Measurements from ENCODE around the gene MAP3K9. TPM values are rescaled to one million over a fixed set of nuclear protein-coding genes. Genes with fewer than 3 reads are reported as not detected.
"Not testable (repeated sequence)": the region's sequence is repeated elsewhere in the genome, so short reads cannot be mapped to it uniquely, and the experiment has no call there.

MAP3K9 gene
- total and polyA plus RNA-seq, 2 experiments from 2014 or later = 4.4 to 9.2 TPM

GRCh38 chr14:70856851-70857495 is 47.7 kb upstream of the MAP3K9 start:
- 85% methylated on average over 2 of the region's 2 CpGs for WGBS (ENCODE audit: low lambda C conversion rate, missing lambda C conversion rate)
- no peaks in the 10 kb centered on the region for H3K4me1 ChIP-seq (ENCODE audit: insufficient read depth)
- no peaks in the 10 kb centered on the region for H3K79me2 ChIP-seq
- H3K4me3 ChIP-seq = no peak overlapping the region
- no peaks in the 10 kb centered on the region for H3K9me3 ChIP-seq (ENCODE audit: low read depth)
- no peaks in the 10 kb centered on the region for H4K20me1 ChIP-seq (ENCODE audit: insufficient read depth, poor library complexity, severe bottlenecking)
- H3K4me2 ChIP-seq = no peak overlapping the region
- DNase-seq (ENCODE audit: low spot score) = no peak
- no peaks in the 10 kb centered on the region for H3K9me2 ChIP-seq (replicated peaks; ENCODE audit: insufficient read depth)
- H3K36me3 ChIP-seq (replicated peaks; ENCODE audit: insufficient read depth, low read depth) = no peaks in the 10 kb centered on the region
- H3K27ac ChIP-seq = no peak overlapping the region
- no peaks in the 10 kb centered on the region for H3K27me3 ChIP-seq
- H2AFZ ChIP-seq = no peak overlapping the region
- TF ChIP-seq EZH2 (IDR thresholded peaks at IDR 0.05; ENCODE audit: borderline replicate concordance) (no peak), EZH2phosphoT487 (IDR thresholded peaks at IDR 0.05; ENCODE audit: low read depth, severe bottlenecking, unreplicated experiment) (no peak), CTCF (IDR thresholded peaks at IDR 0.05; ENCODE audit: poor library complexity) (no peak)

GRCh38 chr14:70855486-70855885 is 46.2 kb upstream of the MAP3K9 start:
- no peaks in the 10 kb centered on the region for H3K9me2 ChIP-seq (replicated peaks; ENCODE audit: insufficient read depth)
- H3K27ac ChIP-seq = no peak overlapping the region
- H3K27me3 ChIP-seq = no peaks in the 10 kb centered on the region
- WGBS (ENCODE audit: low lambda C conversion rate, missing lambda C conversion rate) = 53% methylated on average over 5 of the region's 5 CpGs
- no peak overlapping the region for H3K4me3 ChIP-seq
- no peaks in the 10 kb centered on the region for H3K4me1 ChIP-seq (ENCODE audit: insufficient read depth)
- TF ChIP-seq EZH2 (IDR thresholded peaks at IDR 0.05; ENCODE audit: borderline replicate concordance) = no peak
- no peak for TF ChIP-seq EZH2phosphoT487 (IDR thresholded peaks at IDR 0.05; ENCODE audit: low read depth, severe bottlenecking, unreplicated experiment)
- TF ChIP-seq CTCF (IDR thresholded peaks at IDR 0.05; ENCODE audit: poor library complexity) = no peak
- DNase-seq (ENCODE audit: low spot score) = no peak
- H3K9me3 ChIP-seq (ENCODE audit: low read depth) = no peaks in the 10 kb centered on the region
- no peaks in the 10 kb centered on the region for H4K20me1 ChIP-seq (ENCODE audit: insufficient read depth, poor library complexity, severe bottlenecking)
- no peak overlapping the region for H2AFZ ChIP-seq
- H3K4me2 ChIP-seq = no peak overlapping the region
- H3K79me2 ChIP-seq = no peaks in the 10 kb centered on the region
- H3K36me3 ChIP-seq (replicated peaks; ENCODE audit: insufficient read depth, low read depth) = no peaks in the 10 kb centered on the region

GRCh38 chr14:70853658-70854057 is 44.3 kb upstream of the MAP3K9 start:
- not testable (repeated sequence) for DNase-seq (ENCODE audit: low spot score); H2AFZ ChIP-seq; H3K27me3 ChIP-seq; H3K79me2 ChIP-seq; H3K4me1 ChIP-seq (ENCODE audit: insufficient read depth); H4K20me1 ChIP-seq (ENCODE audit: insufficient read depth, poor library complexity, severe bottlenecking); H3K4me2 ChIP-seq; H3K27ac ChIP-seq; H3K9me2 ChIP-seq (replicated peaks; ENCODE audit: insufficient read depth); H3K36me3 ChIP-seq (replicated peaks; ENCODE audit: insufficient read depth, low read depth); H3K9me3 ChIP-seq (ENCODE audit: low read depth); H3K4me3 ChIP-seq
- 89% methylated on average over 3 of the region's 3 CpGs for WGBS (ENCODE audit: low lambda C conversion rate, missing lambda C conversion rate)

GRCh38 chr14:70847406-70848090 is 38.2 kb upstream of the MAP3K9 start:
- TF ChIP-seq EZH2phosphoT487 (IDR thresholded peaks at IDR 0.05; ENCODE audit: low read depth, severe bottlenecking, unreplicated experiment) (no peak), CTCF (IDR thresholded peaks at IDR 0.05; ENCODE audit: poor library complexity) (no peak), EZH2 (IDR thresholded peaks at IDR 0.05; ENCODE audit: borderline replicate concordance) (no peak)
- WGBS (ENCODE audit: low lambda C conversion rate, missing lambda C conversion rate) = 97% methylated on average over 3 of the region's 3 CpGs

More at GRCh38 chr14:70847406-70848090, 38.2 kb upstream of the MAP3K9 start:
- H3K9me2 ChIP-seq (replicated peaks; ENCODE audit: insufficient read depth) = no peaks in the 10 kb centered on the region
- no peak overlapping the region for H3K27ac ChIP-seq
- no peaks in the 10 kb centered on the region for H3K36me3 ChIP-seq (replicated peaks; ENCODE audit: insufficient read depth, low read depth)
- DNase-seq (ENCODE audit: low spot score) = no peak
- H2AFZ ChIP-seq = no peak overlapping the region
- H3K4me2 ChIP-seq = no peak overlapping the region
- H3K9me3 ChIP-seq (ENCODE audit: low read depth) = no peaks in the 10 kb centered on the region
- no peaks in the 10 kb centered on the region for H3K27me3 ChIP-seq
- H3K4me1 ChIP-seq (ENCODE audit: insufficient read depth) = peaks cover 8% of the 10 kb centered on the region
- no peaks in the 10 kb centered on the region for H3K79me2 ChIP-seq
- no peaks in the 10 kb centered on the region for H4K20me1 ChIP-seq (ENCODE audit: insufficient read depth, poor library complexity, severe bottlenecking)
- no peak overlapping the region for H3K4me3 ChIP-seq
